ENCODE measurements around the gene SSNA1.
"Not testable (repeated sequence)": the region's sequence is repeated elsewhere in the genome, so short reads cannot be mapped to it uniquely, and the experiment has no call there.

Gene SSNA1

GRCh38 chr9:137233143-137233980 lies 44.9 kb downstream of the SSNA1 start:
- DNase-seq (ENCODE audit: low read depth): no peak

GRCh38 chr9:137234055-137234697 lies 45.7 kb downstream of the SSNA1 start:
- DNase-seq (ENCODE audit: low read depth): no peak

GRCh38 chr9:137234758-137235423 lies 46.4 kb downstream of the SSNA1 start:
- no peak for DNase-seq (ENCODE audit: low read depth)

- DNase-seq (ENCODE audit: low read depth): no peak
Observed at GRCh38 chr9:137235424-137236237, 47.2 kb downstream of the SSNA1 start.

- DNase-seq (ENCODE audit: low read depth): peak; percentile 79
Observed at GRCh38 chr9:137236238-137236935, 47.9 kb downstream of the SSNA1 start.

GRCh38 chr9:137236936-137237421 lies 48.5 kb downstream of the SSNA1 start:
- DNase-seq (ENCODE audit: low read depth): no peak

GRCh38 chr9:137237759-137238726 lies 49.6 kb downstream of the SSNA1 start:
- no peak for DNase-seq (ENCODE audit: low read depth)

- not testable (repeated sequence) for DNase-seq (ENCODE audit: low read depth)
Observed at GRCh38 chr9:137239541-137240200, 51.2 kb downstream of the SSNA1 start.
